HEK293T (cell line): ENCODE measurements around the gene CLIC5.

Experiments used
- ARNT ChIP-seq: fragments of 450-650 bp; IDR thresholded peaks from 2 replicates; pipeline ENCODE4 v1.6.1; 2017; ENCODE audit warnings: mild to moderate bottlenecking
- BHLHE40 ChIP-seq: fragments of 450-650 bp; IDR thresholded peaks from 2 replicates; pipeline ENCODE4 v1.6.1; 2016; ENCODE audit warnings: mild to moderate bottlenecking, moderate library complexity, borderline replicate concordance
- ELF4 ChIP-seq: fragments of 450-650 bp; IDR thresholded peaks from 2 replicates; pipeline ENCODE4 v1.6.1; 2017; ENCODE audit warnings: antibody characterized with exemption
- FOXA1 ChIP-seq: fragments of 450-650 bp; IDR thresholded peaks from 2 replicates; pipeline ENCODE4 v1.6.1; 2016; ENCODE audit warnings: mild to moderate bottlenecking
- HDGF ChIP-seq: fragments of 450-650 bp; IDR thresholded peaks from 2 replicates; pipeline ENCODE4 v1.6.1; 2017; ENCODE audit warnings: antibody characterized with exemption, borderline replicate concordance
- LEF1 ChIP-seq: fragments of 450-650 bp; IDR thresholded peaks from 2 replicates; pipeline ENCODE4 v1.6.1; 2017; ENCODE audit warnings: mild to moderate bottlenecking, borderline replicate concordance

GRCh38 chr6:45832063-45832462 lies 183.6 kb downstream of the CLIC5 start:
- no peak for TF ChIP-seq HDGF
- TF ChIP-seq FOXA1 = no peak
- no peak for TF ChIP-seq BHLHE40
- TF ChIP-seq ARNT = no peak
- no peak for TF ChIP-seq ELF4
- TF ChIP-seq LEF1 = no peak
